Activated T-cell treated with anti-CD3 and anti-CD28 coated beads, Interleukin-2, amount 50 U/mL, for 24 hours (primary cell): Measurements from ENCODE around the gene DNAJB4.

Experiments used
- DNase-seq: peaks from one replicate; pipeline ENCODE4 v3.0.0-alpha.2; 2020
- H3K27ac Mint-ChIP-seq: 2 replicates; pipeline ENCODE4 v1.8.0; 2020; ENCODE audit warnings: mild to moderate bottlenecking, mixed read lengths
- H3K27me3 Mint-ChIP-seq: 2 replicates; pipeline ENCODE4 v1.8.0; 2020; ENCODE audit warnings: mixed read lengths
- H3K36me3 Mint-ChIP-seq: 2 replicates; pipeline ENCODE4 v1.8.0; 2020; ENCODE audit warnings: low read depth, mixed read lengths
- H3K4me1 Mint-ChIP-seq: 2 replicates; pipeline ENCODE4 v1.8.0; 2020; ENCODE audit warnings: low read depth, mixed read lengths
- H3K4me3 Mint-ChIP-seq: 2 replicates; pipeline ENCODE4 v1.8.0; 2020; ENCODE audit warnings: mild to moderate bottlenecking, moderate library complexity, mixed read lengths
- H3K9me3 Mint-ChIP-seq: 2 replicates; pipeline ENCODE4 v1.8.0; 2020; ENCODE audit warnings: mixed read lengths

DNAJB4 gene

DNA sequence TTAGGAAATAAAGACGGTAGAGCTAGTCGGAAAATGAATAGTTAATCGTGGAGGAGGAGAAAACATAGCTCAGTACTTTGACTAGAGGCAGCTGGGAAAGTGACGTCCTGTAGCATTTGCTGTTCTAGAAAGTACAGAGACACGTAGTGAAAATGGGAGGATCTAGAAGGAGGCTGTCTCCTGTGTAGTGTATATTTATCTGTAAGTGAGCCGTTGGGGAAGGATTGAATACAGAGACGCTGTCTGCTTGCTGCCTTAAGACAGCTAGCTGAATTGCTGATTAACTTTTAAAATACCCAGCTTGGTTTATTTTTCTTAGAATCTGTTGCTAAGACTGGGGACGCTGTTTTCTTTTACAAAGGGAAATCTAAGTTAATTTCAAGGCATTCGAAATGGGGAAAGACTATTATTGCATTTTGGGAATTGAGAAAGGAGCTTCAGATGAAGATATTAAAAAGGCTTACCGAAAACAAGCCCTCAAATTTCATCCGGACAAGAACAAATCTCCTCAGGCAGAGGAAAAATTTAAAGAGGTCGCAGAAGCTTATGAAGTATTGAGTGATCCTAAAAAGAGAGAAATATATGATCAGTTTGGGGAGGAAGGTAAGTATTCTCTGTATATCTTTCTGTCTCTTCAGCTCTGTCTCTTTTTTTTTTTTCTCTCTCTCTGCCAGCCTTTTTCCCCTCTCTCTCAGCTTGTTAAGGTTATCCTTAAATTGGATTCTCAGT is at the start of gene DNAJB4:
Gene DNAJB4, plus strand, starts transcription at position 221 of the 729 bp plus-strand sequence. Its CDS starts 172 bp downstream, at position 393.
- Mint-ChIP-seq H3K4me1 (peaks cover 55% of the 10 kb centered on the region), H3K4me3 (peak within 1 kb of the TSS; percentile 86), H3K27ac (peak within 1 kb of the TSS; percentile 100), H3K27me3 (no peaks in the 10 kb centered on the region), H3K36me3 (peaks cover 4% of the 10 kb centered on the region), H3K9me3 (no peaks in the 10 kb centered on the region)
- DNase-seq = no peak

DNA sequence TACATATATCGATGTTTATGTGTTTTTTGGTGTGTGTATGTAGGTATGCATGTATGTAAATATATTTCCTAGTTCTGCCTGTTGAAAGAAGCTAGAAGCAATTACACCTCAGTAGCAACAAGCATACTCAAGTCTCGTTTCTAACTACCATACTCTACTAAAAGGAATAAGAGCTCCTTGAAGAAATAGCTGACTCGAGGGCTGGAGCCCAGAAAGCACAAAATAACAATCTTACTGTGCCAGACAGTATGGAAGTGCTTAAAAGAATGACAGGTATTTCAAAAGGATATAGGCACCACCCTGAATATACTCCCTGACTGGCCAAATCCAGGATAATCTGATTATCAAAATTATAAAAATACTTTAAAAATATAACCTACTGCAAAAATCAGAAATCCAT is 49.0 kb upstream of the DNAJB4 start:
- Mint-ChIP-seq H3K27me3 (no peaks in the 10 kb centered on the region), H3K4me3 (no peak overlapping the region), H3K9me3 (no peaks in the 10 kb centered on the region), H3K27ac (no peak overlapping the region), H3K36me3 (peaks cover 97% of the 10 kb centered on the region), H3K4me1 (peaks cover 46% of the 10 kb centered on the region)
- DNase-seq = no peak

DNA sequence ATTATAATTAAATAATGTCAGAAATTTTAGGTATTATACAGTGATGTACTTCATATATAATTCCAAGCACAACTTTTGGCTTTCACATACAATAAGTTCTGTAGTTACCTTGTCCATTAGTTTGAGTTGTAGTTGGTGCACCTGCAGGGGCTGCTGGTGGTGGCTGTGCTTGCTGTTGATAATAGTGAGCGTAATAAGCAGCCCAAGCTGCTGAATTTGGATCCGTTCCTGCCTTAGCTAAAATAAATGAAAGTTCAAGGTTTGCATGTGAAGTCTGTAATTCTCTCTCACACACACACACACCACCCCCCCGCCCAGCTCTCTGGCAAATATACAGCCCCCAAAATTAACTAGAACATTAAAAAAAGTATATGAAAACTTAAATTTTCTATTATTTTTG is 48.3 kb upstream of the DNAJB4 start:
- Mint-ChIP-seq H3K4me1 (peaks cover 46% of the 10 kb centered on the region), H3K4me3 (no peak overlapping the region), H3K36me3 (peaks cover 97% of the 10 kb centered on the region), H3K9me3 (no peaks in the 10 kb centered on the region), H3K27ac (no peak overlapping the region), H3K27me3 (no peaks in the 10 kb centered on the region)
- no peak for DNase-seq

DNA sequence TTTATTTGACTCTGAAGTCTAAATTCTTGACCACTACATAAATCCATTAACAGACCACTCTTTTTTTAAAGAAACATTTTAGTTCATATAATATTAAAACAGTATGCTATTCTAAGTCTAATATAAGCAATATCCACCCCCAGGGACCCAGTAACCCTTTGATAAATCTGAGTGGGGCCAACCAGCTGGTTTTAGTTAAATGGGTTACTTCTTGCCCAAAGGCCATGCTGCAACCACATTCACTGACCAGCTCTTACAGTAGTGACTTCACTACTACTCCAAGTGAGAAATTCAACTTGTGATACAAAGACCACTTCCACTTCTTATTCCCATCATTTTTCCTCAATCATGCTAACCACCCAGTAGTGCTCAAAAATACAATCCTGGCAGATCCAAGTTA is 46.3 kb upstream of the DNAJB4 start:
- Mint-ChIP-seq H3K27ac (peak overlapping the region; percentile 53), H3K36me3 (peaks cover 96% of the 10 kb centered on the region), H3K4me3 (no peak overlapping the region), H3K27me3 (no peaks in the 10 kb centered on the region), H3K9me3 (no peaks in the 10 kb centered on the region), H3K4me1 (peaks cover 51% of the 10 kb centered on the region)
- DNase-seq = no peak

DNA sequence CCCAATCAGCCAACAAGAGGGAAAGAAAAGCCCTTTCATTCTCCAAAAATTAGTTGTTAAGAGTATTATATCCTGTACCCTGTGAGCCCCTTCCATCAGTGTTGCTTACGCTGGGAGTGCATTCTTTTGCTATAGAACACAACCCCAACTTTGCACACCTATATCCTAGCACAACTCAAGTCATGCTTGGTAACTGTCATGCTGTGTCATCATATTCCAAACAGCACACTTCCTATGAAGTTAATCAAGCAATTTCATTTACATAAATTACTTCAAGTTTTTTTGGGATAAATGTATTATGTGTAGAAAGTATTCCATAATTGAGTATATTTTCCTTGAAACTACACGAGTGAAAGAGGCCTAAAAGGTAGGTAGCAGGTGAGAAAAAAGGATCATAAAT is 45.9 kb upstream of the DNAJB4 start:
- DNase-seq = no peak
- no peak overlapping the region for H3K4me3 Mint-ChIP-seq
- H3K27ac Mint-ChIP-seq = peak overlapping the region; percentile 53
- H3K27me3 Mint-ChIP-seq = no peaks in the 10 kb centered on the region
- H3K36me3 Mint-ChIP-seq = peaks cover 97% of the 10 kb centered on the region
- no peaks in the 10 kb centered on the region for H3K9me3 Mint-ChIP-seq
- H3K4me1 Mint-ChIP-seq = peaks cover 51% of the 10 kb centered on the region

DNA sequence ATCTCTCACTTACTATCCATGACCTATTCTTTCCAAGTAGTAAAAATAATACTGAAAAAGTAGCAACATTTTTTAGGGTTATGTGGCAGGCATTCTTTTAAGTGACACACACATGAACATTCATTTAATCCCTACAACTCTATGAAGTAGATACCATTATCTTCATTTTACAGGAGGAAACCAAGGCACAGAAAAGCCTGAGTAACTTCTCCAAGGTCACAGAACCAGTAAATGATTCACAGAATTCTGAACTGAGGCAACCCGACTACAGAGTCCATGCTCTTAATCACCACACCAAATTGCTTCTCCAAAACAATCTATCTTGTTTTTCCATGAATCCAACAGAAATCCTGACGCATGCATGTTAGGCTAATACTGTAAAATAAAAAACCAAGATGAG is 43.3 kb upstream of the DNAJB4 start:
- Mint-ChIP-seq H3K36me3 (peaks cover 94% of the 10 kb centered on the region), H3K4me3 (no peak overlapping the region), H3K27me3 (no peaks in the 10 kb centered on the region), H3K27ac (peak overlapping the region; percentile 91), H3K4me1 (peaks cover 53% of the 10 kb centered on the region), H3K9me3 (no peaks in the 10 kb centered on the region)
- DNase-seq = no peak

DNA sequence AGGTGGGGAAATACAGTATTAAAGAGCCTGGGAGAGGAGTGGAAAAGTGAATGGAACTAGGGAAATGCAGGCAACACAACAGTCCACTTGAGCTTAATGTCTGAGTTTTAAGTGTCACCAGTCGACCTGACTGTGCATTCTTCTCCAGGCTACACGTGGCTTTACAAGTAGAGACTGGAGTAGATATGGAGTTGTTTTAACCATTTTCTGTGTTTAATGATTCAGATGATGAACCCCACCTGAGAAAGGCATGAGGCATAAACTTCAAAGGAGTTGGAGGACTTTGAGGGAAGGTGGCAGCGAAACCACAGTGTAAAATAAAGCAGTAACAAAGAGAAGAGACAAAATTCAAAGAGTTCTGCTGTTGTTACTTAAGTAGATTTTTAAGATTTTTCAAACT is 38.4 kb upstream of the DNAJB4 start:
- no peak for DNase-seq
- H3K4me1 Mint-ChIP-seq = peaks cover 71% of the 10 kb centered on the region
- H3K27me3 Mint-ChIP-seq = no peaks in the 10 kb centered on the region
- no peaks in the 10 kb centered on the region for H3K9me3 Mint-ChIP-seq
- peaks cover 93% of the 10 kb centered on the region for H3K36me3 Mint-ChIP-seq
- peak overlapping the region; percentile 85 for H3K27ac Mint-ChIP-seq
- H3K4me3 Mint-ChIP-seq = no peak overlapping the region

DNA sequence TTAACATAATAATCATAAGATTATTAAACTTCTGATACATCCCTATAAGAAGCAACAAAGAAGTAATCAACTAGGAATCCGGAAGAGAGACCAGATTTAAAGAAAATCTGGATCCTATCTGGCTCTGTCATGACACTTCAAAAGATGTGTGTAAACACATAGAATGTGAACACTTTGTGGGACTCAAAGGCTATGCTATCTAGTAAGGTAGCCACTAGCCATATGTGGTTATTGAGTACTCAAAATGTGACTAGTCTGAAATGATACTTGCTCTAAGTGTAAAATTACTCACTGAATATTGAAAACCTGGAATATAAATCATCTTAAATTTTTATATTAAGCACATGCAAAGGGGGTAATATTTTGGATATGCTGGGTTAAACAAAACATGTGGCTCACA is 34.5 kb upstream of the DNAJB4 start:
- H3K36me3 Mint-ChIP-seq = peaks cover 91% of the 10 kb centered on the region
- peak overlapping the region; percentile 37 for H3K27ac Mint-ChIP-seq
- H3K4me1 Mint-ChIP-seq = peaks cover 73% of the 10 kb centered on the region
- DNase-seq = no peak
- peak overlapping the region; percentile 8 for H3K4me3 Mint-ChIP-seq
- no peaks in the 10 kb centered on the region for H3K9me3 Mint-ChIP-seq
- H3K27me3 Mint-ChIP-seq = no peaks in the 10 kb centered on the region

DNA sequence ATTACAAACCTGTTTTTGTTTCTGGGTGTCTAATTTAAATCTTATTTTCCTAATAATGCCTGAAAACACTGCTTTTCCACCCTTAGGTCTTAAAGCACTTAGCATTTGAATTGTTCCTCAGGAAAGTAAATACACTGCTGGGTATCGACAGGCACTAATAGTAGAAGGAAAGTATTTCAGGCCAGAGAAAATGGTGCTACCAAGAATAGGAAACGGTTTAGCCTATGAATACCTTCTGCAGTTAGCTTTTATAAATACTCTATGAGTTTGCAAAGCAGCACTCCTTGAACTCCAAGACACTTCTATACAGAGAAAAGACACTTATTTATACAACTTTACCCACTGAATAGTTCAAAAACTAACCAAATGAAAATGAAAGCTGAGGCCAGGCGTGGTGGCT is 32.7 kb upstream of the DNAJB4 start:
- Mint-ChIP-seq H3K9me3 (no peaks in the 10 kb centered on the region), H3K4me1 (peaks cover 76% of the 10 kb centered on the region), H3K4me3 (peak overlapping the region; percentile 48), H3K27ac (peak overlapping the region; percentile 73), H3K36me3 (peaks cover 84% of the 10 kb centered on the region), H3K27me3 (no peaks in the 10 kb centered on the region)
- no peak for DNase-seq

DNA sequence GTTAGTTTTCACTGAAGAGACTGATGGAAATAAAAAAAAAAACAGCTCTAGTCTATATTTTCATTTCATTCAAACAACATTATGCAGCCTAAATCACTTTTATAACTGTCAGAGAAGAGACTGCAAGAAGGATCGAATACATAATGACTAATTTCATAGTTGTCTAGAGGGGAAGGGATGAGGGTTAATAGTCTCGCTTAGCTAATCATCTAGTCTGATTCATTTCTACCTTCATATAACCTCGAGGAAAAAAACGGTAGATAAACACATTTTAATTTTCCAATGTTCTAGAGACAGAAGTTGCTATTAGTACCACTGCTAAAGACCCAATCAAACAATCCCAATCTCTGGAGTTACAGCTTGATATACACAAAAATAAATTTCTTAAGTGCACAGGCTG is 29.4 kb upstream of the DNAJB4 start:
- peaks cover 54% of the 10 kb centered on the region for H3K36me3 Mint-ChIP-seq
- peak overlapping the region; percentile 93 for H3K27ac Mint-ChIP-seq
- no peaks in the 10 kb centered on the region for H3K27me3 Mint-ChIP-seq
- H3K4me3 Mint-ChIP-seq = no peak overlapping the region
- H3K9me3 Mint-ChIP-seq = no peaks in the 10 kb centered on the region
- peaks cover 53% of the 10 kb centered on the region for H3K4me1 Mint-ChIP-seq
- DNase-seq = no peak

DNA sequence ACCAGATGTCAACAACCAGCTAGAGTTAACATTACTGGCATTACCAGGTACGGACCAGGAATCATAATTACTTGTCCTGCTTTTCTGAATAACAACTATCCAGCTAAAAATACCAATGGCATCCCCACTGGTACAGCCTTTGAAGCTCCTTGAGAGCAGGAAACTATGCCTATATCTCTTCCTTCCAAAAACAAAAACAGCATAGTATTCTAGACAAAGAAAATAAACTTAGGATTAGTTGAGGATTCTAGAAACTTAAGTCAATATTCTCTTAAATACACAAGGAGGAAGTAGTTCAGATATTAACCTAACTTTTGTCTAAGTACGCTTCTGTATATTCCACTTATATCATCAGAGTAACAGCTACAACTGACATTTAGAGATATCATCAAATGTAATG is 28.8 kb upstream of the DNAJB4 start:
- Mint-ChIP-seq H3K4me3 (no peak overlapping the region), H3K27ac (peak overlapping the region; percentile 93), H3K36me3 (peaks cover 48% of the 10 kb centered on the region), H3K27me3 (no peaks in the 10 kb centered on the region), H3K9me3 (no peaks in the 10 kb centered on the region), H3K4me1 (peaks cover 53% of the 10 kb centered on the region)
- DNase-seq = no peak

DNA sequence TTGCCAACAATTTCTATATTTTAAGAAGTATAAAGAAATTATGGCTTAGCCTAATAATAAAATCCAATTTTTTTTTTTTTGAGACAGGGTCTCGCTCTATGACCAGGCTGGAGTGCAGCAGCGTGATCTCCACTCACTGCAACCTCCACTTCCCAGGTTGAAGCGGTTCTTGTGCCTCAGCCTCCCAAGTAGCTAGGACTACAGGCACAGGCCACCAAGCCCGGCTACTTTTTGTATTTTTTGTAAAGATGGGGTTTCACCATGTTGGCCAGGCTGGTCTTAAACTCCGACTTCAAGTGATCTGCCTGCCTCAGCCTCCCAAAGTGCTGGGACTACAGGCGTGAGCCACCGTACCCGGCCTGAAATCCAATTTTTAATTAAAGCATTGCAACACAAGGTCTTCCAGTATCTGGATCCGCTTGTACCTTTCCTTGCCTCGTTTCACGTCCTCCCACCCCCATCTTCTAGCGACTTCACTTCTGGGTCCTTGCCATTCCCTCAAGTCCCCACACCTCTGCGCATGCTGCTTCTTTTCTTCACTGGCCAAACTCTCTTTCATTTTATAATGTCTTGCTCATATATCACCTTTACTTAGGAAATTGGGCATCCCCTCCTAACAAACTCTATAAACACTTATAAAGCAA is 28.2 kb upstream of the DNAJB4 start:
- Mint-ChIP-seq H3K36me3 (peaks cover 47% of the 10 kb centered on the region), H3K9me3 (no peaks in the 10 kb centered on the region), H3K27me3 (no peaks in the 10 kb centered on the region), H3K4me3 (no peak overlapping the region), H3K4me1 (peaks cover 52% of the 10 kb centered on the region), H3K27ac (no peak overlapping the region)
- no peak for DNase-seq

DNA sequence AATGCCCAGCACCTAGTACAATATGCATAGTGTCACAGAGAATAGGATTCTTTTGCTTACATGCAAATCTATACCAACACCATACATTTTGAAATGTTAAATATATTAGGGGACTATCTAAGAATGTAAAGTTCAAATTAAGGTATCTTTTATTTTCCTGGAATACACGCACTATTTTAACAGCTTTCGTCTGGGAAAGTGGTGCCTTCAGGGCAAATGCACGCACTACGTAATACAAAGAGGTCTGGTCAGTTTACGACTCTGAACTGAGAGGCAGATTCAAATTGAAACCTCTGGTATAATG is 26.8 kb upstream of the DNAJB4 start:
- Mint-ChIP-seq H3K4me1 (peaks cover 46% of the 10 kb centered on the region), H3K9me3 (no peaks in the 10 kb centered on the region), H3K27me3 (no peaks in the 10 kb centered on the region), H3K4me3 (no peak overlapping the region), H3K36me3 (peaks cover 49% of the 10 kb centered on the region), H3K27ac (no peak overlapping the region)
- no peak for DNase-seq

DNA sequence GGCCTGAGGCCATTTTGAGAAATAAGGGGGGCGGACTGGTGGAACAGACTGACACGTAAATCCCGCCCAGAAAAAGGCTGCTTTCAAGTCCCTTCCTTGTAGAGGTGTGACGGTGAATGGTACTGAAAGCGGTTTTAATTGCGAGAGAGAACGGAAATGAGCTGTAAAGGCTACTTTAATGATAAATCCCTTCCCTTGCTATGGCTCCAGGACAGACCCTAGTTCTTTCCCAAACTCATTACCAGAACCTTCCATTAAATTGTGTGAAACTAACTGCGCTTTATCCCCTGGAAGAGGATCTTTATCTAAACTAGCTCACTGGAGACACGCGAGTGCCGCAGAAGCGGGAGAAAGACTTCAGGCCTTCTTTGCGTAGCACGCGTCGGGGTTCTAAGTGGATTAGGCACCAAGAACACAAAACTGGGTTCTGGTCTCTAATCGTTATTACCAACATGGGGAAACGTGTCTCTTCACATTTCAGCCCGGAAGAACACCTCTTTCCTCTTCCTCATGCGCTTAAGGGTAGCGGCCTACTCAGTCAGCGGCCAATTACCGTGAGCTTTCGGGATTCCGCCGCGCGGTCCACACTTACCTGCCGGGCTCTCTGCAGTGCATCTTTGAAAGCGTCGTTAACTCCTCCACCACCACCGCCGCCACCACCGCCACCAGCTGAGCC is 26.3 kb upstream of the DNAJB4 start:
- peaks cover 45% of the 10 kb centered on the region for H3K4me1 Mint-ChIP-seq

More for the DNA sequence above, 26.3 kb upstream of the DNAJB4 start:
- Mint-ChIP-seq H3K4me3 (no peak overlapping the region), H3K9me3 (no peaks in the 10 kb centered on the region), H3K36me3 (peaks cover 48% of the 10 kb centered on the region), H3K27me3 (no peaks in the 10 kb centered on the region), H3K27ac (no peak overlapping the region)
- peak; percentile 59 for DNase-seq
